Caco-2 (cell line): ENCODE data around the gene CFAP298. TPM values are rescaled to one million over a fixed set of nuclear protein-coding genes. Genes with fewer than 3 reads are reported as not detected.

ENCODE experiments used
- BruUV-seq: library from RNA; stranded (reverse); fragments of 400-500 nt; replicated peaks from 2 replicates; lab custom pipeline; 2021; lab: Mats Ljungman, UMichigan
- CTCF ChIA-PET: fragments of 300-600 bp; sonication (Branson Sonifier 250); formaldehyde crosslinking; loops from one replicate; lab custom pipeline; 2022; ENCODE audit warnings: antibody characterized with exemption; lab: Charles Lee
- POLR2A ChIA-PET: fragments of 300-600 bp; sonication (Branson Sonifier 250); formaldehyde crosslinking; loops from one replicate; lab custom pipeline; 2022; ENCODE audit warnings: antibody characterized with exemption; lab: Charles Lee
- DNase-seq, 2 experiments: peaks; one replicate each; pipeline versions ENCODE4 v3.0.0 to v3.0.0-alpha.2; 2020 to 2022
- H3K27me3 ChIP-seq: replicated peaks from 2 replicates; pipeline ENCODE4 v1.6.0; 2011; ENCODE audit warnings: low read length; ENCODE audit not compliant: control insufficient read depth, insufficient read depth
- H3K36me3 ChIP-seq: 2 replicates; pipeline ENCODE4 v1.5.1; 2011; ENCODE audit warnings: low read length; ENCODE audit not compliant: control insufficient read depth, insufficient read depth
- H3K4me1 ChIP-seq: fragments of 250-450 bp; sonication (Bioruptor Pico); 2 replicates; pipeline ENCODE4 v1.5.1; 2020; ENCODE audit warnings: mild to moderate bottlenecking
- H3K4me3 ChIP-seq: 2 replicates; pipeline ENCODE4 v1.5.1; 2011; ENCODE audit warnings: low read depth, mild to moderate bottlenecking, control low read depth, low read length
- H3K9me3 ChIP-seq: fragments of 250-450 bp; sonication (Bioruptor Pico); 2 replicates; pipeline ENCODE4 v1.5.1; 2020; ENCODE audit warnings: mild to moderate bottlenecking, moderate library complexity
- H3K27ac Mint-ChIP-seq: one replicate; pipeline ENCODE4 v1.8.0; 2022; ENCODE audit warnings: mixed read lengths; ENCODE audit not compliant: unreplicated experiment
- H3K27me3 Mint-ChIP-seq: one replicate; pipeline ENCODE4 v1.8.0; 2022; ENCODE audit warnings: mixed read lengths; ENCODE audit not compliant: insufficient read depth, unreplicated experiment
- H3K36me3 Mint-ChIP-seq: one replicate; pipeline ENCODE4 v1.8.0; 2022; ENCODE audit warnings: mild to moderate bottlenecking, mixed read lengths; ENCODE audit not compliant: insufficient read depth, unreplicated experiment
- H3K4me1 Mint-ChIP-seq: one replicate; pipeline ENCODE4 v1.8.0; 2022; ENCODE audit warnings: low read depth, mixed read lengths; ENCODE audit not compliant: unreplicated experiment
- H3K4me3 Mint-ChIP-seq: one replicate; pipeline ENCODE4 v1.8.0; 2022; ENCODE audit warnings: mild to moderate bottlenecking, moderate library complexity, mixed read lengths; ENCODE audit not compliant: unreplicated experiment
- H3K9me3 Mint-ChIP-seq: one replicate; pipeline ENCODE4 v1.8.0; 2022; ENCODE audit warnings: mixed read lengths; ENCODE audit not compliant: unreplicated experiment
- CTCF ChIP-seq, 2 experiments: fragments of 200-600 bp in 1 of 2; IDR thresholded peaks; 1 replicate in 1 of 2; 2 replicates in 1 of 2; pipeline versions ENCODE4 v1.5.1 to v1.8.0; 2011 to 2022; ENCODE audit warnings: antibody characterized with exemption in 1 of 2, control low read depth in 1 of 2, inconsistent platforms in 1 of 2, low read depth in 1 of 2, low read length in 1 of 2, mild to moderate bottlenecking in 1 of 2, moderate library complexity in 1 of 2; ENCODE audit not compliant: insufficient read depth in 1 of 2, severe bottlenecking in 1 of 2, unreplicated experiment in 1 of 2
- intact Hi-C: fragments of 100-400 bp; cut with micrococcal nuclease; formaldehyde crosslinking; loops from one replicate; pipeline ENCODE4 v1.10.0; 2022; ENCODE audit not compliant: unreplicated experiment
- total RNA-seq: library from RNA; stranded (reverse); gene quantifications from 2 replicates; pipeline ENCODE4 v1.2.3, GENCODE V29; 2022

The CFAP298 gene
- total RNA-seq, 1 experiment from 2014 or later = 54.5 TPM

GRCh38 chr21:32585042-32585710 lies 27.0 kb downstream of the CFAP298 start, which contains the start of gene TCP10L:
TSS of gene TCP10L (minus strand) at chr21:32585523. CDS start at chr21:32584304, 1,219 bp downstream.
- Histone ChIP-seq H3K27me3 (no peaks in the 10 kb centered on the region), H3K4me3 (no peak within 1 kb of the TSS), H3K4me1 (peaks cover 14% of the 10 kb centered on the region), H3K36me3 (no peaks in the 10 kb centered on the region), H3K9me3 (no peaks in the 10 kb centered on the region)
- Mint-ChIP-seq H3K27me3 (no peaks in the 10 kb centered on the region), H3K36me3 (no peaks in the 10 kb centered on the region), H3K27ac (no peak within 1 kb of the TSS), H3K9me3 (no peaks in the 10 kb centered on the region), H3K4me3 (no peak within 1 kb of the TSS), H3K4me1 (no peaks in the 10 kb centered on the region)
- BruUV-seq = no TSS peak
- TF ChIP-seq CTCF (IDR thresholded peaks at IDR 0.05; ENCODE audit: insufficient read depth in 1 of 2, low read depth in 1 of 2, low read length in 1 of 2, severe bottlenecking in 1 of 2, unreplicated experiment in 1 of 2) = no peak
- intact Hi-C loops = no loop called here
- DNase-seq = no peak
- ChIA-PET CTCF (interaction anchor here (0.6 kb wide), 1 partner anchor 1249 kb away, joined by 3 read pairs; no protein-coding TSS in a partner anchor), POLR2A (no interaction called here)

DNA sequence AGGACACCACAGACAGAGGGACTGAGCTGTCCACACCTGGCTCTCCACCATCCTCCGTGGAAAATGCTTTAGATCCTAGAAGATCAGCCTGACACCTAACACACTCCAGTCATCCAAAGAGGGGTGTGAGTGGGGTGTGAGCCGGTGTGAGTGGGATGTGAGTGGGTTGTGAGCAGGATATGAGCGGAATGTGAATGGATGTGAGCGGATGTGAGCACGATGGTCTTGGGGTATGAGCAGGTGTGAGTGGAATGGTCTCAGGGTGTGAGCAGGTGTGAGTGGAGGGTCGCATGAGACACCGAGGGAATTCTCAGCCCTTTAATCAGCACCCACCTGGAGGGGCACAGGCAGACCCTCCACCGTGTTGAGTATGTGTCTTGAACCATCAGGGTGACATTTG lies 27.7 kb downstream of the CFAP298 start:
- CTCF ChIA-PET = no interaction called here
- H3K9me3 ChIP-seq = no peaks in the 10 kb centered on the region
- no peaks in the 10 kb centered on the region for H3K36me3 ChIP-seq
- DNase-seq = no peak
- H3K27me3 ChIP-seq = no peaks in the 10 kb centered on the region
- no peak overlapping the region for H3K4me3 ChIP-seq
- H3K4me1 ChIP-seq = peaks cover 14% of the 10 kb centered on the region
- no peaks in the 10 kb centered on the region for H3K4me1 Mint-ChIP-seq
- no peak for TF ChIP-seq CTCF (IDR thresholded peaks at IDR 0.05; ENCODE audit: insufficient read depth in 1 of 2, low read depth in 1 of 2, low read length in 1 of 2, severe bottlenecking in 1 of 2, unreplicated experiment in 1 of 2)
- no peaks in the 10 kb centered on the region for H3K9me3 Mint-ChIP-seq
- no peaks in the 10 kb centered on the region for H3K36me3 Mint-ChIP-seq
- H3K4me3 Mint-ChIP-seq = no peak overlapping the region
- no peak overlapping the region for H3K27ac Mint-ChIP-seq
- H3K27me3 Mint-ChIP-seq = no peaks in the 10 kb centered on the region
- intact Hi-C loops = no loop called here
- POLR2A ChIA-PET = no interaction called here
- BruUV-seq = no TSS peak

DNA sequence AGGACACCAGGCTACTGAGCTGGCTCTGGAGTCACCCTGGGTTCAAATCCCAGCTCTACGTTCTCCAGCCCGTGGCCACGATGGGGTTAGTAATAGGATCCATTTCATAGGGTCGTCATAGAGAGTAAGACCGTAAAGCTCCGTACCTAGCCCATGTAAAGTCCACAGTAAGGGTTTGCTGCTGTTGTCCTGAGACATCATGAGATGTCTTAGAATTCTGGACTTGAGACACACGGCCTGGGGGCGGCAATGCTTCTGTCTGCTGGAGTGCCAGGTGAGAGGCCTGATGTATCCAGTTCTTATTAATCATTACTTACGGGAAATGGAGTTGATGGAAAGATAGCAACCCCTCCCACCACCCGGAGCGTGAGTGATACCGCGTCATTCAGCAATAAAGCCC lies 30.4 kb downstream of the CFAP298 start:
- ChIA-PET POLR2A (no interaction called here), CTCF (no interaction called here)
- DNase-seq = no peak
- Mint-ChIP-seq H3K36me3 (no peaks in the 10 kb centered on the region), H3K27ac (no peak overlapping the region), H3K4me1 (no peaks in the 10 kb centered on the region), H3K9me3 (no peaks in the 10 kb centered on the region), H3K27me3 (no peaks in the 10 kb centered on the region), H3K4me3 (no peak overlapping the region)
- no peak for TF ChIP-seq CTCF (IDR thresholded peaks at IDR 0.05; ENCODE audit: insufficient read depth in 1 of 2, low read depth in 1 of 2, low read length in 1 of 2, severe bottlenecking in 1 of 2, unreplicated experiment in 1 of 2)
- BruUV-seq = no TSS peak
- intact Hi-C loops = no loop called here
- no peak overlapping the region for H3K4me3 ChIP-seq
- H3K27me3 ChIP-seq = no peaks in the 10 kb centered on the region
- H3K36me3 ChIP-seq = no peaks in the 10 kb centered on the region
- H3K9me3 ChIP-seq = no peaks in the 10 kb centered on the region
- H3K4me1 ChIP-seq = peaks cover 1% of the 10 kb centered on the region
